ENCODE results near the gene C2CD2. TPM values are rescaled to one million over a fixed set of nuclear protein-coding genes. Genes with fewer than 3 reads are reported as not detected.

The C2CD2 gene
- total and polyA plus RNA-seq, 2 donors (not counting 1 experiment from before 2014, with no cell fraction given), result 20.3 to 22.3 TPM

- no peak for TF ChIP-seq CTCF (conservative IDR thresholded peaks at IDR 0.05 in 1 of 2, IDR thresholded peaks at IDR 0.05 in 1 of 2; ENCODE audit: low read depth in 1 of 2, low read length in 2 of 2)
- no peak for TF ChIP-seq EZH2 (IDR thresholded peaks at IDR 0.05; ENCODE audit: low read length, missing control alignments)
- Histone ChIP-seq H2AFZ (ENCODE audit: low read length) (no peak overlapping the region), H3K4me3 (replicated peaks in 1 of 4; ENCODE audit: control extremely low read depth in 1 of 4, insufficient read depth in 1 of 4, low read depth in 3 of 4, low read length in 4 of 4) (no peak overlapping the region), H3K27ac (ENCODE audit: insufficient read depth, low read length) (no peak overlapping the region), H3K36me3 (ENCODE audit: control insufficient read depth, insufficient read depth, low read length) (no peaks in the 10 kb centered on the region), H3K27me3 (ENCODE audit: control insufficient read depth, insufficient read depth, low read length) (no peaks in the 10 kb centered on the region), H3K4me1 (ENCODE audit: control insufficient read depth, extremely low read depth, insufficient read depth, low read length) (peaks cover 9% of the 10 kb centered on the region), H3K4me2 (ENCODE audit: extremely low read depth, insufficient read depth, low read length) (no peak overlapping the region), H3K79me2 (ENCODE audit: control insufficient read depth, insufficient read depth, low read length) (peaks cover 47% of the 10 kb centered on the region), H3K9me3 (ENCODE audit: control insufficient read depth, insufficient read depth, low read depth, low read length) (no peaks in the 10 kb centered on the region), H3K9ac (ENCODE audit: insufficient read depth, low read length) (no peak overlapping the region), H4K20me1 (ENCODE audit: control insufficient read depth, extremely low read depth, insufficient read depth, low read length) (no peaks in the 10 kb centered on the region)
- DNase-seq (ENCODE audit: low read depth in 2 of 2), result no peak
Measured at GRCh38 chr21:41948901-41949300, 4.9 kb downstream of the C2CD2 start.

GRCh38 chr21:41948078-41948895, 5.5 kb downstream of the C2CD2 start:
- Histone ChIP-seq H3K4me1 (ENCODE audit: control insufficient read depth, extremely low read depth, insufficient read depth, low read length) (peaks cover 9% of the 10 kb centered on the region), H3K36me3 (ENCODE audit: control insufficient read depth, insufficient read depth, low read length) (no peaks in the 10 kb centered on the region), H3K27ac (ENCODE audit: insufficient read depth, low read length) (no peak overlapping the region), H3K4me3 (replicated peaks in 1 of 4; ENCODE audit: control extremely low read depth in 1 of 4, insufficient read depth in 1 of 4, low read depth in 3 of 4, low read length in 4 of 4) (no peak overlapping the region), H3K27me3 (ENCODE audit: control insufficient read depth, insufficient read depth, low read length) (no peaks in the 10 kb centered on the region), H3K9me3 (ENCODE audit: control insufficient read depth, insufficient read depth, low read depth, low read length) (no peaks in the 10 kb centered on the region), H3K79me2 (ENCODE audit: control insufficient read depth, insufficient read depth, low read length) (peaks cover 49% of the 10 kb centered on the region), H3K9ac (ENCODE audit: insufficient read depth, low read length) (no peak overlapping the region), H2AFZ (ENCODE audit: low read length) (no peak overlapping the region), H4K20me1 (ENCODE audit: control insufficient read depth, extremely low read depth, insufficient read depth, low read length) (no peaks in the 10 kb centered on the region), H3K4me2 (ENCODE audit: extremely low read depth, insufficient read depth, low read length) (peak overlapping the region; percentile 27)
- DNase-seq (ENCODE audit: low read depth in 2 of 2), result peak; percentile 53 to 58
- TF ChIP-seq CTCF (conservative IDR thresholded peaks at IDR 0.05 in 1 of 2, IDR thresholded peaks at IDR 0.05 in 1 of 2; ENCODE audit: low read depth in 1 of 2, low read length in 2 of 2) (no peak), EZH2 (IDR thresholded peaks at IDR 0.05; ENCODE audit: low read length, missing control alignments) (no peak)

DNA sequence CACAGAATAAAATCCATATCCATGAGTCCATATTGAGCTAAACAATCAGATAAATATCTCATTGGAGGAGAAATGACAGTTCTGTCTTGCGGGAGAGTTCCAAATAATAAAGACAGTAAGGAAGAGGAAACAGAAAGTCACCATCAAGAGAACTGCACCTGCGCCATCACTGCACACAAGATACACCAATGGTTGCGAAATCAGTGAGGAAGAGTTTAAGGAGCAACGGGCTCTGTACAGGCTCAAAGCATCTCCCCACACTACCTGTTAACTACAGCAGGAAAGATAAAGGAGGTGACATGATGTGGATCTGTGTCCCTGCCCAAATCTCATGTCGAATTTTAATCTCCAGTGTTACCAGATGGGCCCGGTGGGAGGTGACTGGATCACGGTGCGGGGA, 7.8 kb downstream of the C2CD2 start:
- Histone ChIP-seq H2AFZ (ENCODE audit: low read length) (no peak overlapping the region), H3K27me3 (ENCODE audit: control insufficient read depth, insufficient read depth, low read length) (no peaks in the 10 kb centered on the region), H3K9ac (ENCODE audit: insufficient read depth, low read length) (no peak overlapping the region), H3K79me2 (ENCODE audit: control insufficient read depth, insufficient read depth, low read length) (peaks cover 27% of the 10 kb centered on the region), H3K4me2 (ENCODE audit: extremely low read depth, insufficient read depth, low read length) (no peak overlapping the region), H3K9me3 (ENCODE audit: control insufficient read depth, insufficient read depth, low read depth, low read length) (no peaks in the 10 kb centered on the region), H3K4me1 (ENCODE audit: control insufficient read depth, extremely low read depth, insufficient read depth, low read length) (peaks cover 7% of the 10 kb centered on the region), H3K4me3 (replicated peaks in 1 of 4; ENCODE audit: control extremely low read depth in 1 of 4, insufficient read depth in 1 of 4, low read depth in 3 of 4, low read length in 4 of 4) (no peak overlapping the region), H3K36me3 (ENCODE audit: control insufficient read depth, insufficient read depth, low read length) (no peaks in the 10 kb centered on the region), H4K20me1 (ENCODE audit: control insufficient read depth, extremely low read depth, insufficient read depth, low read length) (no peaks in the 10 kb centered on the region), H3K27ac (ENCODE audit: insufficient read depth, low read length) (no peak overlapping the region)
- no peak for DNase-seq (ENCODE audit: low read depth in 2 of 2)
- TF ChIP-seq EZH2 (IDR thresholded peaks at IDR 0.05; ENCODE audit: low read length, missing control alignments) (no peak), CTCF (conservative IDR thresholded peaks at IDR 0.05 in 1 of 2, IDR thresholded peaks at IDR 0.05 in 1 of 2; ENCODE audit: low read depth in 1 of 2, low read length in 2 of 2) (no peak)
